GM12872 (cell line): ENCODE data around the gene PTPRN.

ENCODE experiments used
- CTCF ChIP-seq: IDR thresholded peaks from 3 replicates; pipeline ENCODE4 v1.5.1; 2011; ENCODE audit warnings: low read depth, mild to moderate bottlenecking, low read length, moderate library complexity; ENCODE audit not compliant: insufficient read depth

Gene PTPRN

GRCh38 chr2:219302412-219302968, 6.7 kb downstream of the PTPRN start:
- TF ChIP-seq CTCF = no peak

DNA sequence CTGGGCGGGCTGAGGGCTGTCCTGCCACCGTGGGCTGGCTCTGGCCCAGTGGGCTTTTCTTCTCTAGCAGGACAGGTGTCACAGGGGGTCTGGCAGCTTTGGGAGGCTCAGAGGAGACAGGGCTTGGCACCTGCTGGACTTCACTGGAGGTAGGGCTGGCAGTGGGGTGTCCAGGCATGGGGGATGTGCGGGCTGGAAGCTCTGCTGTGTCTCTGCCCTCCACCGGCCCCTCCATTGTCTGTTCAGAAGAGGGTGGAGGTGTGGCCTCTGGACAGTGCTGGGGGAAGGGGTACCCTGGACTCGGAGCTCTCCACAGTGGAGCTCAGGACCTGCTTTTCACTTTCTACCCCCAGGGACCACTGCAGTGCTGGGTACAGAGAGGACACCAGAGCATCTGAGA, 9.2 kb downstream of the PTPRN start:
- no peak for TF ChIP-seq CTCF

- TF ChIP-seq CTCF = no peak
Measured at GRCh38 chr2:219299372-219299760, 9.8 kb downstream of the PTPRN start.

DNA sequence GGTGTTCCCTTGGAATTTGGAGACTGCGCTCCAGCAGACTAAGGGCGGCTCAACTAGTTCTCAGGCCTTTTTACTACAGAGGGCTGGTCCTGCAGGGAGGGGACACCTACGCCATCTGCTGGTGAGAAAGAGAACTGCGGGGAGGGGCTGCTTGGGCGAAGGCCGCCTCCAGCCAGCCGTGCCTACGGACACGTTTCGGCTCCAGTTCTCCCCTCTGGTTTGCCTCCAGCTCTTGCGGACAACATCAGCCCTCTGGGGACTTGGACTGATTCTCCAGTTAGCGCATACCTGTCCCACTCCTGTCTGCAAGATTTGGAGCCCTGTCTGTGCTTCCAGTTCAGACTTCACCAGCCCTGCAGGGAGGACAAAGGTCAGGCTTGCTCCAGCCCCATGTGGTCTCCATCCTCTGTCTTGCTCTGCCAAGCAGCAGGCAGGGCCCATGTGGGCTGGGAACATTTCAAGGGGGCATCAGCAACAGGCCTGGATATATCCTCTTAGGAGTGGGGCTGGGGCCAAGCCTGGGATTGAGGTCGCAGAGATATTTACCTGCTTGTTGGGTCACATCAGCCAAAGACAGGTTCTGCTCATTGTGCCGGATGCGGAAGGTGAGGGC, 10.3 kb downstream of the PTPRN start:
- peak; percentile 100 for TF ChIP-seq CTCF

- TF ChIP-seq CTCF = peak; percentile 33; the same call in 2 of the 3 replicates
Measured at GRCh38 chr2:219297766-219298456, 11.3 kb downstream of the PTPRN start.

GRCh38 chr2:219296631-219297391, 12.4 kb downstream of the PTPRN start:
- TF ChIP-seq CTCF = no peak

DNA sequence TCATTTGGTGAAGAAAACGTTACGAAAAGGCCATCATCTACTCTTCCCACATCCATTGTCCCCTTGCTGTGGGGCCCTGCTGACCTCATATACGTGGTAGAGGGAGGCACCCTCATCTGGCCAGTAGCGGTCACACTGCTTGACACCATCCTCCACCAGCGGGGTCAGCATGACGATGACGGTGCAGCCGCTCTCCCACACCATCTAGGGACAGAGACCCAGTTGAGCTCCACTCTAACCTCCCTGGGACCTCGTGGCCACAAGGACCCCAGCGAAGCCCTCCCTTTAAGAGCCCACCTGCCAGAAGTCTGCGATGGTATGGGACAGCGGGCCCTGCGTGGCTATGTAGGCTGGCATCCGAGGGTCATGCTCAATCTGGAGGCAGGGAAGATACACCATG, 13.1 kb downstream of the PTPRN start:
- no peak for TF ChIP-seq CTCF
